Middle frontal gyrus (tissue), 1 donor: ENCODE results near the gene ADPRHL1.
"Not testable (repeated sequence)": the region's sequence is repeated elsewhere in the genome, so short reads cannot be mapped to it uniquely, and the experiment has no call there.

Experiments used
- DNase-seq: peaks from one replicate; pipeline ENCODE4 v3.0.0-alpha.2; 2015; ENCODE audit warnings: low spot score; ENCODE audit errors: extremely low spot score

The ADPRHL1 gene

GRCh38 chr13:113479179-113479578, 25.9 kb upstream of the ADPRHL1 start:
- no peak for DNase-seq

DNA sequence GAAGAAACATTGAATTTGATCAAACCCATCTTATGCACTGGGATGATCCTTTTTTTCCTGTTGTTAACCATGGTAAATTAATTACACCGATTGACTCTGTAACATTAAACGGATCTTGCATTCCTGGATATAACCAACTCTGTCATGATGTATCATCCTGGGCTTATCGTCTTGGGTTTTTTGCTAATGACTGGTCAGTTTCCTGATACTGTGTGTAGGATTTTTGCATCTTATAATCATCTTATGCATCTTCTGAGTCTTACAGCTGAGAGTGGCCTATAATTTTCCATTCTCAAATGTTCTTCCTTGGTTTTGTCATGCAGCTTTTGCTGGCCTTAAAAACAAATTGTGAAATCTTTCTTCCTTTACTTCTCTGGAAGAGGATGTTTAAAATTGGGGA, 24.4 kb upstream of the ADPRHL1 start:
- DNase-seq = no peak

- no peak for DNase-seq
These were observed 23.5 kb upstream of the ADPRHL1 start for GRCh38 chr13:113476811-113477210.

GRCh38 chr13:113475911-113476310, 22.6 kb upstream of the ADPRHL1 start:
- DNase-seq = no peak

GRCh38 chr13:113475280-113475679, 22.0 kb upstream of the ADPRHL1 start:
- DNase-seq = no peak

DNA sequence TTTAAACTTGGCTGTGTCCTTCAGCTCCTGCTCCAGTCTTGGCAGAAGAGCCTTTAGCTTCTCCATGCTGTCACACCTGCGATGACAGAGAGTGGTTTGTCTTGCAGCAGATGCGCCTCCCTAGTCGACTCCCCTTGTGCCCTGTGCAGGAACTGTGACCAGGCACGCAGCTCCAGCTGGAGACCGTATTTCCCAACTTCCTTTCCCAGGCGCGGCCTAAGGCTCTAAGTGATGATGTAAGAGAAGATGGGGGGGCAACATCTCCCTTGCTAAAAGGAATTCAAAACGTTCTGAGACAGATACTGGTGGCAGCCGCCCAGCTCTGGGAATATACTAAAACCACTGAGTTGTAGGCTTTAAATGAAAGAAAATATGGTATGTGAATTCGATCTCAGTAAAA, 20.9 kb upstream of the ADPRHL1 start:
- DNase-seq = no peak

DNA sequence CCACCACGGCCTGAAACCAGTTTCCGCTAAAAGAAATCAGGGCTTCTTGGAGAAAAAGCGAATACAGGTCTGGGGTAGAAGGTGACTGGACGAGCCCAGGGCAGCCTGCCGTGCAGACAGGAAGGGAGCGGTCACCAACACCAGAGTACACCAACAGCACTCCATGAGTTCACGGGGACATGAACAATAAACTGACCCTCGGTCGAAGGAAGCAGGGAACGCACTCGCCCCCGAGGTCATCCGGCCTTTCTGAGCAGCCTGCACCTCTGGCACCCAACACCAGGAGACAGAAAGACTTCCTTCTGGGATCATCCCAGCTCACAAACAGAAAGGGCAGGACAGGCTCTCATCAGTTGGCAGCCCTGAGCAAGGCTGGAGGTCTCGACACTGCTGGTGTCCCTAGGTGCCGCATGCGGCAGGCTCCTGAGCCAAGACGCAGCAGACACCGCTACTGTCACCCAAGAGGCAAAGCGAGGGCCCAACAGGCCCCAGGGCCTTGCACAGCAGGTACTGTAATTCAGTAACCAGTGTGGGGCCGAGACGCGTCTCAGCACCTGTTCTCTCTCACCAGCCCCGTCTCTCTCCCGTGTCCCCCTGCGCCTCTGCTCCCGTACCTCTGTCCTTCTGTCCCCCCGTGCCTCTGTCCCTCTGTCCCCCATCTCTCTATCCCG, 19.2 kb upstream of the ADPRHL1 start:
- no peak for DNase-seq

DNA sequence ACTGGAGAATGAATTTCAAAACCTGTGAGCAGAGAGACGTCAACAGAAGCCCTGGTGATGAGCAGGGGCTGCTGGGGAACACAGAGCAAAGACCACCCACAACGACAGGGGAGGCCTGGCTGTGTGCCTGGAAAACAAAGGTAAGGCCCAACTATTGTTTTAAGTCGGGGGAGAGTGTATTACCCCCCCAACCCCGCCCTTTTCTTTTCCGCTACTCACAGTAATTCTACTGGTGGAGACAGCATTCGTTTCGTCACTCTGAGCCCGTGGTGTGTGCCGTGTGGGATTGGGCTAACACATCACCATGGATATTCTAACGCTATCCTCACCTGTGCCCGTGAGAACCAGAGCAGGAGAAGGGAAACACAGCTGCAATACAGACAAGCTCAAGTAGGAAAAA, 18.6 kb upstream of the ADPRHL1 start:
- DNase-seq = no peak

DNA sequence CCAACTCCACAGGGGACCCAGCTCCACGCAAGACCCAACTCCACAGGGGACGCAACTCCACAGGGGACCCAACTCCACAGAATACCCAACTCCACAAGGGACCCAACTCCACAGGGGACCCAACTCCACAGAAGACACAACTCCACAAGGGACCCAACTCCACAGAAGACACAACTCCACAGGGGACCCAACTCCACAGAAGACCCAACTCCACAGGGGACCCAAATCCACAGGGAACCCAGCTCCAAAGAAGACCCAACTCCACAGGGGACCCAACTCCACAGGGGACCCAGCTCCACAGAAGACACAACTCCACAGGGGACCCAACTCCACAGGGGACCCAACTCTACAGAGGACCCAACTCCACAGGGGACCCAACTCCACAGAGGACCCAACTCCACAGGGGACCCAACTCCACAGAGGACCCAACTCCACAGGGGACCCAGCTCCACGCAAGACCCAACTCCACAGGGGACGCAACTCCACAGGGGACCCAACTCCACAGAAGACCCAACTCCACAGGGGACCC, 17.4 kb upstream of the ADPRHL1 start:
- DNase-seq = not testable (repeated sequence)

- no peak for DNase-seq
These were observed 16.8 kb upstream of the ADPRHL1 start for GRCh38 chr13:113470073-113470472.

GRCh38 chr13:113469582-113469981, 16.3 kb upstream of the ADPRHL1 start:
- no peak for DNase-seq

DNA sequence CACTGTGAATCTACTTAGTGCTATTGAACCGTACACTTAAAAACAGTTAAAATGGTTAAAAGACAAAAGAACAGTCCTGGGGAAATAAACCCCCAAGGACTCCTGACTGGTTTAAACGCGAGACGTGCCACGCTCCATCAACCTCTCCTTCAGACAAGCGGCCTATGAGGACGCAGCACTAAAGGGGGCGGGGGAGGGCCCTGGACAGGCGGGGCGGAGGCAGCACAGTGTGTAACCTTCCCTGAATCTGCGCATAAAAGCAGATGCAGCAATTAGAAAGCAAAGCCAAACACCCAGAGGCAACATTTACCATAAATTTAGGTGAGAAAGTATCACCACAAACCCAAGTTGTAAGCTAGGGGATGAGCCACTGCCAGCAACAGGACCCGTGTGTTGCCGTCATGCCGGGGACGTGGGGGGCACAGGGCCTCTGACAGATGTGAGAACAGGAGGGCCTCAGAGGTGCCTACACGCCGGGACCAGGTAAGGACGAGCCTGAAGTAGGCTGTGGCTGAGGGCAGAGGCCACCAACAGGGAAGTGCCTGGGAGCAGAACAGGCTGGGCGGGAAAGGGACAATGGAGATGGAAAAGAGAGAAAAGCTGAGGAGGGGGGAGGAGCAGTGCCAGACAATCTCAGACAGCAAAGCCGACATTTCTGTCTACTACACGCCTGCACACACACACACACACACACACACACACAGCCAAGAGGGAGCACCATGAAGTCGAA, 15.3 kb upstream of the ADPRHL1 start:
- no peak for DNase-seq

- DNase-seq = no peak
These were observed 14.7 kb upstream of the ADPRHL1 start for GRCh38 chr13:113468029-113468428.

GRCh38 chr13:113466383-113466782, 13.1 kb upstream of the ADPRHL1 start:
- DNase-seq = no peak

- no peak for DNase-seq
These were observed 12.0 kb upstream of the ADPRHL1 start for GRCh38 chr13:113465300-113465699.

- DNase-seq = no peak
These were observed 11.2 kb upstream of the ADPRHL1 start for GRCh38 chr13:113464476-113464875.

- no peak for DNase-seq
These were observed 7.9 kb upstream of the ADPRHL1 start for GRCh38 chr13:113461022-113461751.

DNA sequence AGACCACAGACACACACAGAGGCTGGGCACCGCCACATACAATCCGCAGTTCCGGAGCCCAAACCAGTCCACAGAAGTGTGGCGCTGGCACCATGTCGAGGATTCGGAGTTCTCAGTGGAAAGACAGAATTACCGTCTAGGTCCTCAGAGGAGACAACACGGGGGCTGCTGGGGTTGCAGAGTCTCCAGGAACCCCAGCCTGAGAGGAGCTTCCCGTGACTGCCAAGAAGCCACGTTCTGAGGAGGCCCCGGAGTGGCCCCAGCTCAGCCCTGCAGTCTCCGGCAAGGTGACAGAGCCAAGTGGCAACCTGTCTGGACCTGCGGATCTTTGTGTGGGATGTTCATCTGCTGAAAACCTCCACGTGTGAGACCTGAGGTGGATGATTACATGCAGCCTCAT, 7.3 kb upstream of the ADPRHL1 start:
- DNase-seq = no peak

GRCh38 chr13:113460064-113460555, 6.8 kb upstream of the ADPRHL1 start:
- DNase-seq = no peak

DNA sequence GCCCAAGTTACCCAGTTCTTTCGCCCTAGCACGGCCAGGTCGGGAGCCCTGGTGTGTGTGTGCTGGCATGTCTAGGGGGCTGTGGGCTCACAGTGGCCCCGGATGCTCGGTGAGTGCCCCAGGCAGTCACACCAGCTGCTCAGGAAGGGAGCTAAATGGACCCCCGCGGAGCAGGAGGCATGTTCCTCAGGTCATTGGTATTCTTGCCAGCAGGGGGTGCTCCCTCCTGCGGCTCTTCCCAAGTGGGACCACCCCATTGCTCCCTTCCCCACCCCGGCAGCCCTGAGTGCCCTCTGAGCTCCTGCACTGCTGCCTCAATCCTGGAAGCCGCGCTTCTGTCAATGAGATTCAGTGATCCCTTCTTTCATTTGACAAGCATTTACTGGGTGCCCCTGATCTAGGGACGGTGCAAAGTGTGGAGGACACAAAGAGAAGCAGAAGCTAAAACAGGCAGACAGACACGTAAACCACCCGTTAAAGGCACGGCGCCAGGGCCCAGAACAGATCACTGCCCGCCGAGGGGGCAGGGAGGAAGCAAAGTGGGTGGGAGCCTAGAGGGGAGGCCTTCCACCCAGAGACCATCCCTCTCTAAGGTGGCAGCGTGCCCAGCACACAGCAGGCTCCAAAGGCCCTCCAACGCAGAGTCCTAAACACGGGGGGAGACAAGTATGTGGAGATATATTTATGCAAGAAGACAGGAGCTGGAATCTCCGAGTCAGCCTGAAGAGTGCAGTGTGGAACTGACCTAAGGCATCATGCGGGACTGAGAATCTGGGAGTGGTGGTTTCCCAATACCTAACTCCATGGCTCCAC, 5.2 kb upstream of the ADPRHL1 start:
- no peak for DNase-seq

GRCh38 chr13:113457510-113457909, 4.2 kb upstream of the ADPRHL1 start:
- DNase-seq = no peak
